ENCODE measurements around the gene PROCA1. TPM values are rescaled to one million over a fixed set of nuclear protein-coding genes. Genes with fewer than 3 reads are reported as not detected.
A peak's percentile ranks its signal among the peaks of the same experiment; 100 is the strongest.

The PROCA1 gene
- total and polyA plus RNA-seq, 9 donors, result 2.7 to 6.7 (median 5.0) TPM

DNA sequence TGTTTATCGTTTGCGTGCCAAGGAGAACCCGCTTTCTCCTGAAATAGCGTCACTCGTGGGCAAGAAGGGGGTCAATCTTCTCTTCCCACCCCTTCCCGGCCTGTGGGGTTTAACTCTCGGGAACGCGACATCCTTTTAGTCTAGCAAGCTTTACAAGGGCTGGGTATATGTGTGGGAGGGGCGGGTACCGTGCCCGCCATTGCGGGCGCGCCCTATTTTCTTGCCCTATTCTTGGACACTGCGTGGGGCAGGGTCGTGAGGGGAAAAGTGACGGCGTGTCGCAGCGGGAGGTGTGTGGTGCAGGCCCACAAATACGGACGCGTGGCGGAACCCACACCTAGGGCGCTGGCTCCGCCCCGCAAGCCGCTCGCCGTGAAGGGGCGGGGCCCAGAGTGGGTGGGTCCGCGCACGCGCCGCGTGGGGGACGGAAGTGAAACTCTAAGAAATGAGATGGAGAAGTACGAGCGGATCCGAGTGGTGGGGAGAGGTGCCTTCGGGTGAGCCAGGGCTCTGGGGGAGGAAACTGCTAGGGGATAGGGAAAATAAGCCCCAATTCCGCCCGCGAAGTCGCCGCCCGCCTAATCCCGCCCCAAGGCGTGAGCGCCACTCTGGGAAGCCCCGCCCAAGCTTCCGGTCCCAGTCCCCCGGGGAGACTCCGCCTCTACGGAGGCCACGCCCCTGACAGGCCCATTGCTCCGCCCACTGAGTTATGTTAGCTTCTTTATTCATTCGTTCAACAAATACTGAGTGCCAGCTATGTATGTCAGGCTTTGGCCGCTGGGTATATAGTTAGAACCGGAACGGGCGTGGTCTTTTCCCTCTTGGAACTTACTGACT, 16.9 kb upstream of the PROCA1 start, which contains the start of gene NEK8:
TSS of gene NEK8 (plus strand) at position 425 of the 837 bp plus-strand sequence. CDS start at position 451, 26 bp downstream.
- DNase-seq, result peak; percentile 94 to 98 (median 97)
- peaks cover 5% of the 10 kb centered on the region for H3K4me1 ChIP-seq (ENCODE audit: insufficient read depth)
- H3K27ac ChIP-seq, result peak within 1 kb of the TSS; percentile 89 to 95
- 1% methylated on average over 63 to 64 of the region's 64 CpGs for WGBS, 3 donors
- H3K27me3 ChIP-seq, result no peaks in the 10 kb centered on the region
- no peaks in the 10 kb centered on the region for H3K9me3 ChIP-seq
- TF ChIP-seq EP300 (IDR thresholded peaks at IDR 0.05) (peak; percentile 6), POLR2A (IDR thresholded peaks at IDR 0.05) (peak; percentile 75)
- TF ChIP-seq, protein P1, sequence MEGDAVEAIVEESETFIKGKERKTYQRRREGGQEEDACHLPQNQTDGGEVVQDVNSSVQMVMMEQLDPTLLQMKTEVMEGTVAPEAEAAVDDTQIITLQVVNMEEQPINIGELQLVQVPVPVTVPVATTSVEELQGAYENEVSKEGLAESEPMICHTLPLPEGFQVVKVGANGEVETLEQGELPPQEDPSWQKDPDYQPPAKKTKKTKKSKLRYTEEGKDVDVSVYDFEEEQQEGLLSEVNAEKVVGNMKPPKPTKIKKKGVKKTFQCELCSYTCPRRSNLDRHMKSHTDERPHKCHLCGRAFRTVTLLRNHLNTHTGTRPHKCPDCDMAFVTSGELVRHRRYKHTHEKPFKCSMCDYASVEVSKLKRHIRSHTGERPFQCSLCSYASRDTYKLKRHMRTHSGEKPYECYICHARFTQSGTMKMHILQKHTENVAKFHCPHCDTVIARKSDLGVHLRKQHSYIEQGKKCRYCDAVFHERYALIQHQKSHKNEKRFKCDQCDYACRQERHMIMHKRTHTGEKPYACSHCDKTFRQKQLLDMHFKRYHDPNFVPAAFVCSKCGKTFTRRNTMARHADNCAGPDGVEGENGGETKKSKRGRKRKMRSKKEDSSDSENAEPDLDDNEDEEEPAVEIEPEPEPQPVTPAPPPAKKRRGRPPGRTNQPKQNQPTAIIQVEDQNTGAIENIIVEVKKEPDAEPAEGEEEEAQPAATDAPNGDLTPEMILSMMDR (IDR thresholded peaks at IDR 0.05), result no peak
- intact Hi-C loops (cut with DNase I), result loop anchor here in 2 of 4 donors (2.0 to 10.0 kb wide), 2 partner anchors 16 to 166 kb away; partner anchors contain the start of genes TRAF4 (in 2 of the 2) and FLOT2 (in 1 of the 2)
- peak within 1 kb of the TSS; percentile 86 for H3K4me3 ChIP-seq
- no peaks in the 10 kb centered on the region for H3K36me3 ChIP-seq

DNA sequence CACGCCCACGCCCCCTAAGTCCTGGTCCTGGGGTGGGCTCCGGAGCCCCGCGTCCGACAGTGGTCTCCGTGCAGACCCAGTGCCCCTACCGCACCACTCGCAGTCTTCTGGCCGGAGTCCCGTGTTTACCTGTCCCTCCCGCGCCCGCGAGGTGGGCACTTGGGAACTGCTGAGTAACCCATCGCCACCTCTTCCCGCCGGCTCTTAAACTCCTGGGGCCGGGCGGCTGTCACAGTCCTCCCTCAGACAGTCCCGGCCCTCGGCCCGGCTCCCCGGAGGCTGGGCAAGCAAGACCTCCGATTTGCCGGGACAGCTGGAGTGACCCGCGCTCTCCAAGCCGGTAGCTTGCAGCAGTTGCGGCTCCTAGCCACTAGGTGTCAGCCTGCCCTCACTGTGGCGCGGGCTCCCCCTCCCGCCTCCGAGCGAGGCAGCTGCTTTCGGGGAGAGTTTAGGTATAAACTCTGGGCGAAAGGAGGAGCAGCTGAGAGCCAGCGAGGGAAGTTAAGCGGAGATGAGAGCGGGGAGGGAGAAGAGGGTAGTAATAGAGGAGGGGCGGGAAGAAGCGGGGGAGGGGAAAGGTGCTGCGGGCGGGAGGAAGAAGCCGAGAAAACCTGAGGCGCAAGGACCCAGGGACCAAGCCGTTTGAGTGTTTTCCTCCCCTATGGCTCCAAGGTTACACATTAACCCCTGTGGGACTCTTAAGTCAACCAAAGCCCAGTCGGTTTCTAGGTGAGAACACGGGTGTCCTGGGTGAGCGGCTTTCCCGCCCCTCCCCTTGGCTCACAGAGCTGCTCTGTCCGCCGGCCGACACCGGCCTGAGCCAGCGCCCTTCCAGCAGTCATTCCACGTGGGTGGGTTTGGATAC, 15.2 kb upstream of the PROCA1 start:
- no peaks in the 10 kb centered on the region for H3K36me3 ChIP-seq
- DNase-seq, result peak; percentile 91 to 96 (median 94)
- H3K27ac ChIP-seq, result peak overlapping the region; percentile 47 to 95
- peak overlapping the region; percentile 86 for H3K4me3 ChIP-seq
- WGBS, 3 donors, result 0 to 1% (median 1%) methylated on average over 57 of the region's 57 CpGs
- no peaks in the 10 kb centered on the region for H3K27me3 ChIP-seq
- peaks cover 5% of the 10 kb centered on the region for H3K4me1 ChIP-seq (ENCODE audit: insufficient read depth)
- peak; percentile 28 for TF ChIP-seq POLR2A (IDR thresholded peaks at IDR 0.05)
- TF ChIP-seq EP300 (IDR thresholded peaks at IDR 0.05), result no peak
- TF ChIP-seq, protein P1 (IDR thresholded peaks at IDR 0.05), result peak; percentile 96 to 99 (median 99)
- no peaks in the 10 kb centered on the region for H3K9me3 ChIP-seq
- intact Hi-C loops (cut with DNase I), result loop anchor here in 2 of 4 donors (2.0 to 10.0 kb wide), 2 partner anchors 24 to 168 kb away; partner anchors contain the start of gene FLOT2 (in 1 of the 2)

DNA sequence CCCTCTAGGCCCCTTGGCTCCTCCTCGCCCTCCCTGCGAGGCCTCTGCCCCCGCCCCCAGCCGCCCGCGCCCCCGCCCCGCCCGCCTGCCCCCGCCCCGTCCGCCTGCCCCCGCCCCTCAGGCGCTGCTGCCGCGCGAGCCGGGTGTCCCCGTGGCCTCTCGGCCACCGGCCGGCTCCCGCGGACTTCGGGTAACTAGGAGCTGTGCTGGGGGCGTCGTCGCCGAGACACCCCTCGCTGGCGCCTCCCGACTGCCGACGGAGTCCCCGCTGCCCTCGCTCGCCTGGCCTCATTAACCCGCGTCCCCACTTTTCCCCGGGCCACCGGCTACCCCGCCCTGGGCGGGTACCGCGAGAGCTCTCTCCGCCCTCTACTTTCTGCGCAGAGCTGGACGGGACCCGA, 14.5 kb upstream of the PROCA1 start, which contains the start of gene TLCD1:
TSS of gene TLCD1 (minus strand) at position 8 of the 401 bp plus-strand sequence. CDS start 136 bp downstream, outside the sequence.
- Histone ChIP-seq H3K4me3 (peak within 1 kb of the TSS; percentile 86), H3K4me1 (ENCODE audit: insufficient read depth) (peaks cover 7% of the 10 kb centered on the region), H3K9me3 (no peaks in the 10 kb centered on the region), H3K27me3 (no peaks in the 10 kb centered on the region), H3K36me3 (no peaks in the 10 kb centered on the region), H3K27ac (peak within 1 kb of the TSS; percentile 47 to 95)
- DNase-seq, result peak in 1 of 5 donors; percentile 53
- intact Hi-C loops (cut with DNase I), result loop anchor here in 2 of 4 donors (2.0 to 10.0 kb wide), 2 partner anchors 25 to 169 kb away; partner anchors contain the start of gene FLOT2 (in 1 of the 2)
- TF ChIP-seq, protein P1 (IDR thresholded peaks at IDR 0.05), result no peak
- TF ChIP-seq EP300 (IDR thresholded peaks at IDR 0.05) (no peak), POLR2A (IDR thresholded peaks at IDR 0.05) (no peak)
- 0 to 1% (median 0%) methylated on average over 26 to 49 of the region's 49 CpGs for WGBS, 3 donors

Measured in ovary (tissue), 9 donors.